GM21737 (cell line): ENCODE measurements around the gene TROAP.
A peak's percentile ranks its signal among the peaks of the same experiment; 100 is the strongest.
"Not testable (repeated sequence)": the region's sequence is repeated elsewhere in the genome, so short reads cannot be mapped to it uniquely, and the experiment has no call there.

Source experiments
- ATAC-seq: cut with Tn5 transposase; IDR thresholded peaks from one replicate; pipeline ENCODE4 v1.9.1; 2021; ENCODE audit warnings: mild to moderate bottlenecking, moderate library complexity; ENCODE audit not compliant: unreplicated experiment

Gene TROAP

GRCh38 chr12:49322708-49323523, at the start of gene TROAP:
TROAP (plus strand) TSS chr12:49323255; CDS start chr12:49323609, 354 bp downstream.
- peak; percentile 96 for ATAC-seq

- ATAC-seq, result no peak
Observed at GRCh38 chr12:49273726-49274395, 49.2 kb upstream of the TROAP start.

- no peak for ATAC-seq
Observed at GRCh38 chr12:49274396-49275069, 48.5 kb upstream of the TROAP start.

GRCh38 chr12:49276304-49277290, 46.5 kb upstream of the TROAP start:
- no peak for ATAC-seq

GRCh38 chr12:49277466-49277865, 45.6 kb upstream of the TROAP start:
- ATAC-seq, result no peak

- no peak for ATAC-seq
Observed at GRCh38 chr12:49279706-49280159, 43.3 kb upstream of the TROAP start.

- not testable (repeated sequence) for ATAC-seq
Observed at GRCh38 chr12:49280545-49280944, 42.5 kb upstream of the TROAP start.

GRCh38 chr12:49282302-49282701, 40.8 kb upstream of the TROAP start:
- no peak for ATAC-seq

GRCh38 chr12:49282740-49283375, 40.2 kb upstream of the TROAP start:
- not testable (repeated sequence) for ATAC-seq

GRCh38 chr12:49283541-49284429, 39.3 kb upstream of the TROAP start:
- no peak for ATAC-seq

GRCh38 chr12:49284672-49285071, 38.4 kb upstream of the TROAP start:
- no peak for ATAC-seq

GRCh38 chr12:49287876-49288275, 35.2 kb upstream of the TROAP start:
- no peak for ATAC-seq

- ATAC-seq, result no peak
Observed at GRCh38 chr12:49288412-49288853, 34.6 kb upstream of the TROAP start.

- no peak for ATAC-seq
Observed at GRCh38 chr12:49288922-49289555, 34.0 kb upstream of the TROAP start.

GRCh38 chr12:49292729-49293055, 30.4 kb upstream of the TROAP start:
- no peak for ATAC-seq

- ATAC-seq, result no peak
Observed at GRCh38 chr12:49293056-49293956, 29.7 kb upstream of the TROAP start.

GRCh38 chr12:49294086-49294803, 28.8 kb upstream of the TROAP start:
- no peak for ATAC-seq
